HEK293T (cell line): Measurements from ENCODE around the gene PGR.

ENCODE experiments used
- ARNT ChIP-seq: fragments of 450-650 bp; IDR thresholded peaks from 2 replicates; pipeline ENCODE4 v1.6.1; 2017; ENCODE audit warnings: mild to moderate bottlenecking
- BHLHE40 ChIP-seq: fragments of 450-650 bp; IDR thresholded peaks from 2 replicates; pipeline ENCODE4 v1.6.1; 2016; ENCODE audit warnings: mild to moderate bottlenecking, moderate library complexity, borderline replicate concordance
- FOXK2 ChIP-seq: fragments of 450-650 bp; IDR thresholded peaks from 2 replicates; pipeline ENCODE4 v1.6.1; 2016; ENCODE audit warnings: mild to moderate bottlenecking
- SUZ12 ChIP-seq: fragments of 450-650 bp; IDR thresholded peaks from 2 replicates; pipeline ENCODE4 v1.6.1; 2016; ENCODE audit warnings: mild to moderate bottlenecking

DNA sequence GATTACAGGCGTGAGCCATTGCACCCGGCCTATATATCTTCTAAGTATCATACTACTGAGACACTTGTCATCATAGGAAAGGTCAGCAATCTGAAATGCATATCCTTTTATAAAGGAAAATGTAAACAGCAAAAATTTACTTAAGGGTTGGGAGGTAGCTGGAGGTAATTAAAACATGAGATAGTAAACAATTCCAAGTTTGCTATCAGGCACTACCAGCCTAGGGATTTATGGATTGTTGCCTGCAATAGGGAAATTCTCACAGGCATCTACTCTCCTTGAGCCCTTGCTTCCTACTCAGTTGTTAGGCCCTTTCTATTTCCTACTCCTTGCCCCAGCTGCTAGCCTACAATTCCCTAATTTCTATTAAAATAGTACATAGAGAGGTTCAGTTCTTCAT is 16.1 kb downstream of the PGR start:
- TF ChIP-seq SUZ12: no peak
- no peak for TF ChIP-seq FOXK2
- no peak for TF ChIP-seq ARNT
- no peak for TF ChIP-seq BHLHE40
